HL-60 (cell line): ENCODE measurements around the gene LAMC1.

Experiments
- DNase-seq, 2 experiments: peaks; one replicate each; pipeline ENCODE4 v3.0.0-alpha.2; 2010 to 2020; ENCODE audit warnings: low read depth in 1 of 2, low spot score in 1 of 2
- H3K27ac ChIP-seq: fragments of 250-450 bp; sonication (Bioruptor Pico); replicated peaks from 2 replicates; pipeline ENCODE4 v1.5.1; 2020; ENCODE audit warnings: mild to moderate bottlenecking, moderate library complexity
- H3K27me3 ChIP-seq: fragments of 250-450 bp; sonication (Bioruptor Pico); 2 replicates; pipeline ENCODE4 v1.5.1; 2021; ENCODE audit warnings: mild to moderate bottlenecking, moderate library complexity; ENCODE audit not compliant: insufficient read depth, poor library complexity, severe bottlenecking
- H3K4me3 ChIP-seq: replicated peaks from 2 replicates; pipeline ENCODE4 v1.5.1; 2011; ENCODE audit warnings: mild to moderate bottlenecking, control low read depth, low read length; ENCODE audit not compliant: insufficient read depth
- GABPA ChIP-seq: IDR thresholded peaks from 2 replicates; pipeline ENCODE4 v1.6.1; 2012; ENCODE audit warnings: low read depth
- POLR2AphosphoS5 ChIP-seq: IDR thresholded peaks from 2 replicates; pipeline ENCODE4 v1.6.1; 2012; ENCODE audit warnings: low read depth
- SPI1 ChIP-seq: IDR thresholded peaks from 2 replicates; pipeline ENCODE4 v1.6.1; 2012; ENCODE audit warnings: low read depth, mild to moderate bottlenecking, borderline replicate concordance
- TF ChIP-seq, protein P1 (sequence below): IDR thresholded peaks from 2 replicates; pipeline ENCODE4 v1.6.1; 2012; ENCODE audit warnings: low read depth; ENCODE audit not compliant: insufficient replicate concordance
- TF ChIP-seq, protein P2 (sequence below): IDR thresholded peaks from one replicate; pipeline ENCODE4 v1.5.1; 2011; ENCODE audit warnings: low read length, control low read depth, inconsistent platforms; ENCODE audit not compliant: insufficient read depth

Gene LAMC1

DNA sequence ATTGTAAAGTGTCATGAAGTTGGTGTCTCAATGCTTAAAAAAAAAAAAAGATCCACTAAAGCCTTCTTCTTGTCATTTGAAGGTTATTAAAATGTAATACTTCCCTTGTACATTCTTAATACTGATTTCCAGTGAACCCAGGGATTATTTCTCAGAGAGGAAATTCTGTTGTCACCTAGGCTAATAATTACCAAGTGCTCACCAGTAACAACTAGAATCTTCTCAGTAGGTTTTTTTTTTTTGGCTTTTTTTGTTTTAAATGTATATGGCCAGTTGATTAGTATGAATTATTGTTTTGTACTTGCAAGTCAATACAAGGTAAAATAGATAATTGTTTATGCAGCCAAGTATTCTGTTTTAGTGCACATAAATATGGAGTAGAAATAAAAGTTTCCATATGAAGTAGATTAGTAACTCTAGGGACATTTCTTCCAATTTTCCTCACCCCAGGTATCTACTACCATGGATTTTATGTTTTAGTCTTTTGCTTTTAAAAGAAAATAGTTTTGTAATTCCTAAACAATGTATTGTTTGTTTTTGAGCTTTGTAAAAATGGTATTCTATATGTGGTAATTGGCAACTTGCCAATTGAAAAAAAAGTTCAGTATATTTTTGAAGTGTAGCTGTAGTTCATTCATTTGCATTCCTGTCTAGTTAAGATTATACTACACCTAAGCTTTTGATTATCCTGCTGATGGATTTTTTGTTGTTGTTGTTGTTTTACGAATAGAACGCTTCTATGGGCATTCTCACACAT is 21.9 kb downstream of the LAMC1 start:
- DNase-seq, result no peak
- no peak overlapping the region for H3K4me3 ChIP-seq
- TF ChIP-seq, protein P1, sequence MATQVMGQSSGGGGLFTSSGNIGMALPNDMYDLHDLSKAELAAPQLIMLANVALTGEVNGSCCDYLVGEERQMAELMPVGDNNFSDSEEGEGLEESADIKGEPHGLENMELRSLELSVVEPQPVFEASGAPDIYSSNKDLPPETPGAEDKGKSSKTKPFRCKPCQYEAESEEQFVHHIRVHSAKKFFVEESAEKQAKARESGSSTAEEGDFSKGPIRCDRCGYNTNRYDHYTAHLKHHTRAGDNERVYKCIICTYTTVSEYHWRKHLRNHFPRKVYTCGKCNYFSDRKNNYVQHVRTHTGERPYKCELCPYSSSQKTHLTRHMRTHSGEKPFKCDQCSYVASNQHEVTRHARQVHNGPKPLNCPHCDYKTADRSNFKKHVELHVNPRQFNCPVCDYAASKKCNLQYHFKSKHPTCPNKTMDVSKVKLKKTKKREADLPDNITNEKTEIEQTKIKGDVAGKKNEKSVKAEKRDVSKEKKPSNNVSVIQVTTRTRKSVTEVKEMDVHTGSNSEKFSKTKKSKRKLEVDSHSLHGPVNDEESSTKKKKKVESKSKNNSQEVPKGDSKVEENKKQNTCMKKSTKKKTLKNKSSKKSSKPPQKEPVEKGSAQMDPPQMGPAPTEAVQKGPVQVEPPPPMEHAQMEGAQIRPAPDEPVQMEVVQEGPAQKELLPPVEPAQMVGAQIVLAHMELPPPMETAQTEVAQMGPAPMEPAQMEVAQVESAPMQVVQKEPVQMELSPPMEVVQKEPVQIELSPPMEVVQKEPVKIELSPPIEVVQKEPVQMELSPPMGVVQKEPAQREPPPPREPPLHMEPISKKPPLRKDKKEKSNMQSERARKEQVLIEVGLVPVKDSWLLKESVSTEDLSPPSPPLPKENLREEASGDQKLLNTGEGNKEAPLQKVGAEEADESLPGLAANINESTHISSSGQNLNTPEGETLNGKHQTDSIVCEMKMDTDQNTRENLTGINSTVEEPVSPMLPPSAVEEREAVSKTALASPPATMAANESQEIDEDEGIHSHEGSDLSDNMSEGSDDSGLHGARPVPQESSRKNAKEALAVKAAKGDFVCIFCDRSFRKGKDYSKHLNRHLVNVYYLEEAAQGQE, result no peak
- TF ChIP-seq, protein P2, sequence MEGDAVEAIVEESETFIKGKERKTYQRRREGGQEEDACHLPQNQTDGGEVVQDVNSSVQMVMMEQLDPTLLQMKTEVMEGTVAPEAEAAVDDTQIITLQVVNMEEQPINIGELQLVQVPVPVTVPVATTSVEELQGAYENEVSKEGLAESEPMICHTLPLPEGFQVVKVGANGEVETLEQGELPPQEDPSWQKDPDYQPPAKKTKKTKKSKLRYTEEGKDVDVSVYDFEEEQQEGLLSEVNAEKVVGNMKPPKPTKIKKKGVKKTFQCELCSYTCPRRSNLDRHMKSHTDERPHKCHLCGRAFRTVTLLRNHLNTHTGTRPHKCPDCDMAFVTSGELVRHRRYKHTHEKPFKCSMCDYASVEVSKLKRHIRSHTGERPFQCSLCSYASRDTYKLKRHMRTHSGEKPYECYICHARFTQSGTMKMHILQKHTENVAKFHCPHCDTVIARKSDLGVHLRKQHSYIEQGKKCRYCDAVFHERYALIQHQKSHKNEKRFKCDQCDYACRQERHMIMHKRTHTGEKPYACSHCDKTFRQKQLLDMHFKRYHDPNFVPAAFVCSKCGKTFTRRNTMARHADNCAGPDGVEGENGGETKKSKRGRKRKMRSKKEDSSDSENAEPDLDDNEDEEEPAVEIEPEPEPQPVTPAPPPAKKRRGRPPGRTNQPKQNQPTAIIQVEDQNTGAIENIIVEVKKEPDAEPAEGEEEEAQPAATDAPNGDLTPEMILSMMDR, result no peak
- TF ChIP-seq SPI1 (no peak), GABPA (no peak), POLR2AphosphoS5 (no peak)
- H3K27me3 ChIP-seq, result no peaks in the 10 kb centered on the region
- H3K27ac ChIP-seq, result no peak overlapping the region

DNA sequence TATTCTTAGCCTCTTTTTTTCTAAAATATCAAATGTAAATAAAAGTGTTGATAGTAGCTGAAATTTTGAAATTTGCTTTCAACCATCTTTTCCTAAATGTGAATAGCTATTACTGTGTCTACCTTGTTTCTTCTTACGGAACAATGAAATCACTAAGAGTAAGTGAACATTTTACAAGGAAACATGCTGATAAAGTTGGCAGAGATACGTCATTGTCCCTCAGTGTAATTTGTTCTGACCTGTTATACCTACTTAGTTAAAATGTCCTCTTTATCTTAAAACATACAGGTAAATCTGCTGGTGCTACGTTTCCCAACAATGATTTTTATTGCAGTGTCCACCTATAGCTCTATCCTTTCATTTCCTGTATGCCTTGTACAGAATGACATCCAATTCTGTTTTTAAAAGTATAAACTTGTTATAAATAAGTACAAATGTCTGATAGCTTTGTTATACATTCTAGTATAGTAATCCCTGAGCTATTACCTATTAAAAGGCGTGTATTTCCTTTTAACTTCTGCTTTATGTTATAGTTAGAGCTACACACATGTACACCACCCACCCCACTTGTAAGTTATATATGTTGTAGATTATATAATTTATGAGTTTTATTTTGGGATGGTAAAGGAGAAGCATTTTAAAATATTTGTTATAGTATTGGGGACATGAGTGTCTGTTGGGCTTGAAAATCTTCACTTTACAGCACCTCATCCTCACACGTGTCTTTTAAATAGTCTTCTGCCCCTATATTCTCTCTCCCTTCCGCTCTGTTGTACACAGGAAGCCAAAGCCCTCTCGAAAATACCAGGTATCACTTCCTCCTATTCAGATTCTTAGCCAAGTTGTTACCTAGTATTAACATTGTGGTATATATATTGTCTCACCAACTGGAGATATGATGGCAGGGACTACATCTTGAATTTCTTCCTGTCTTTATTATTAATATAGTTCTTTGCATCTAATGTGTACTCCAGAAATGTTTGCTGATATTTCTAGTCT is 25.2 kb downstream of the LAMC1 start:
- Histone ChIP-seq H3K4me3 (no peak overlapping the region), H3K27ac (no peak overlapping the region), H3K27me3 (no peaks in the 10 kb centered on the region)
- no peak for DNase-seq
- TF ChIP-seq, protein P1, result no peak
- no peak for TF ChIP-seq POLR2AphosphoS5
- TF ChIP-seq, protein P2, result no peak

DNA sequence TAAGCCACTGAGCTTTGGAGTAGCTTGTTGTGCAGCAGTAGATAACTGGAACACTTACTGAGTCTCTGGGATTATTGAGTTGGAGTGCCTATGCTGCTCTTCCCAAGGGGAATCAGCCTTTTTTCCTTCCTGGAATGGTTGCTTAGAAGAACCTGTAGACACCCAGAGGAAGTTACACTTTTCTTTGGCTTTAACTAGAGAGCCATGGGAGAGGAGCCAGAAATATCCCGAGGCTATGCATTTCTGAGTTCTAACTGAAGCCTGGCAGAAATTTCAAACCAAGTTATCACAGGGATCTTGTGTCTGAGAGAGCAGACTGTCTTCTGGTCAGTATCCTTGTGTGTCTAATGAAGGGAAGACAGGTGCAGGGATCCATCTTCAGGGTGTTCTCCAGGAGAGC is 28.3 kb downstream of the LAMC1 start:
- DNase-seq, result no peak
- no peak overlapping the region for H3K27ac ChIP-seq
- TF ChIP-seq, protein P2, result no peak
- TF ChIP-seq, protein P1, result no peak
- TF ChIP-seq SPI1 (no peak), GABPA (no peak), POLR2AphosphoS5 (no peak)

More for the DNA sequence above, 28.3 kb downstream of the LAMC1 start:
- peaks cover 4% of the 10 kb centered on the region for H3K27me3 ChIP-seq
- H3K4me3 ChIP-seq, result no peak overlapping the region
